Measurements from ENCODE around the gene CACNA1B. TPM values are rescaled to one million over a fixed set of nuclear protein-coding genes. Genes with fewer than 3 reads are reported as not detected.

CACNA1B gene
- total and polyA plus RNA-seq, 2 donors (not counting 1 experiment from before 2014, with no cell fraction given): 0.01 to 0.17 TPM

DNA sequence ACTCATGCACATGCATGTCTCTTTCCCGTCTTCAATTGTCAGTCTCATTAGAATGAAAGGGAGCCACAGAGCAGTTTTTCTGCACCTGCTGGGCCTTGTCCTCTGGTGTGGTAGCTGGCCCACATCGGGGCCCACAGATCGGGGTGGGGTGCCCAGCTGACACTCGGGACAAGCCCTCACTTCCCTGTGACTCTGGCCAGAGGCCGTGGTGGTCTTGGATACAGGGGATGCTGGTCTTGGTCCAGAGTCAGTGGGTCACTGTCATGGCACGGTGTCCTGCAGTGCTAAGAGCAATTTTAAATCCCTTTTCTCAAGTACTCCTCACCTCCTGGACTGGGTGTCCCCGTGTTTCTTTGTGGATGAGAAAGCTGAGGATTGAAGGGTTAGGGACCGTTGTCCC lies 193.2 kb downstream of the CACNA1B start:
- H3K4me2 ChIP-seq (ENCODE audit: extremely low read depth, insufficient read depth, low read length): no peak overlapping the region
- no peak for TF ChIP-seq EZH2 (IDR thresholded peaks at IDR 0.05; ENCODE audit: low read length, missing control alignments)
- H3K9ac ChIP-seq (ENCODE audit: insufficient read depth, low read length): no peak overlapping the region
- H3K27me3 ChIP-seq (ENCODE audit: control insufficient read depth, insufficient read depth, low read length): no peaks in the 10 kb centered on the region
- no peak overlapping the region for H2AFZ ChIP-seq (ENCODE audit: low read length)
- no peaks in the 10 kb centered on the region for H4K20me1 ChIP-seq (ENCODE audit: control insufficient read depth, extremely low read depth, insufficient read depth, low read length)
- DNase-seq (ENCODE audit: low read depth in 2 of 2): no peak
- H3K4me3 ChIP-seq (replicated peaks in 1 of 4; ENCODE audit: control extremely low read depth in 1 of 4, insufficient read depth in 1 of 4, low read depth in 3 of 4, low read length in 4 of 4): no peak overlapping the region
- H3K36me3 ChIP-seq (ENCODE audit: control insufficient read depth, insufficient read depth, low read length): no peaks in the 10 kb centered on the region
- no peak overlapping the region for H3K27ac ChIP-seq (ENCODE audit: insufficient read depth, low read length)
- no peaks in the 10 kb centered on the region for H3K4me1 ChIP-seq (ENCODE audit: control insufficient read depth, extremely low read depth, insufficient read depth, low read length)
- no peaks in the 10 kb centered on the region for H3K79me2 ChIP-seq (ENCODE audit: control insufficient read depth, insufficient read depth, low read length)
- H3K9me3 ChIP-seq (ENCODE audit: control insufficient read depth, insufficient read depth, low read depth, low read length): no peaks in the 10 kb centered on the region

DNA sequence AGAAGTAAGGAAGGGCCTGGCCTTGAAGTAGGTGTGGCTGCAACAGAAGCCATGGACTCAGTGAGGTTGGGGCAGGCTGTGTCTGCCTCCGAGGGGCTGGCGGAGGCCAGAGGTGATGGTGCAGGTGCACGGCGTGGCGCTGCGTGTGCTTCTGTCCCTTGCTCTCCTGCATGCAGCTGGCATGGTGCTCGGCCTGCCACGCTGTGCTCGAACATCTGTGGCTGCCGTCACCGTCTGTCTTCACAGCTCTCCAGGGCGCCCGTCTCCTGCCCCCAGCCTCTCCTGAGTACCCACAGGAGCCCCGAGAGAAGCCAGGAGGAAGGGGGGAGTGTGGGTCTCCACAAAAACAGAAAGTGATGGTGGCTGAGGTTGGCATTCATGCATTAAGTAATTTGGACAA lies 193.7 kb downstream of the CACNA1B start:
- H3K4me2 ChIP-seq (ENCODE audit: extremely low read depth, insufficient read depth, low read length): no peak overlapping the region
- H3K79me2 ChIP-seq (ENCODE audit: control insufficient read depth, insufficient read depth, low read length): no peaks in the 10 kb centered on the region
- H3K9me3 ChIP-seq (ENCODE audit: control insufficient read depth, insufficient read depth, low read depth, low read length): no peaks in the 10 kb centered on the region
- no peaks in the 10 kb centered on the region for H4K20me1 ChIP-seq (ENCODE audit: control insufficient read depth, extremely low read depth, insufficient read depth, low read length)
- DNase-seq (ENCODE audit: low read depth in 2 of 2): no peak
- TF ChIP-seq EZH2 (IDR thresholded peaks at IDR 0.05; ENCODE audit: low read length, missing control alignments): no peak
- TF ChIP-seq, protein P1, sequence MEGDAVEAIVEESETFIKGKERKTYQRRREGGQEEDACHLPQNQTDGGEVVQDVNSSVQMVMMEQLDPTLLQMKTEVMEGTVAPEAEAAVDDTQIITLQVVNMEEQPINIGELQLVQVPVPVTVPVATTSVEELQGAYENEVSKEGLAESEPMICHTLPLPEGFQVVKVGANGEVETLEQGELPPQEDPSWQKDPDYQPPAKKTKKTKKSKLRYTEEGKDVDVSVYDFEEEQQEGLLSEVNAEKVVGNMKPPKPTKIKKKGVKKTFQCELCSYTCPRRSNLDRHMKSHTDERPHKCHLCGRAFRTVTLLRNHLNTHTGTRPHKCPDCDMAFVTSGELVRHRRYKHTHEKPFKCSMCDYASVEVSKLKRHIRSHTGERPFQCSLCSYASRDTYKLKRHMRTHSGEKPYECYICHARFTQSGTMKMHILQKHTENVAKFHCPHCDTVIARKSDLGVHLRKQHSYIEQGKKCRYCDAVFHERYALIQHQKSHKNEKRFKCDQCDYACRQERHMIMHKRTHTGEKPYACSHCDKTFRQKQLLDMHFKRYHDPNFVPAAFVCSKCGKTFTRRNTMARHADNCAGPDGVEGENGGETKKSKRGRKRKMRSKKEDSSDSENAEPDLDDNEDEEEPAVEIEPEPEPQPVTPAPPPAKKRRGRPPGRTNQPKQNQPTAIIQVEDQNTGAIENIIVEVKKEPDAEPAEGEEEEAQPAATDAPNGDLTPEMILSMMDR (conservative IDR thresholded peaks at IDR 0.05 in 1 of 2, IDR thresholded peaks at IDR 0.05 in 1 of 2; ENCODE audit: low read depth in 1 of 2, low read length in 2 of 2): no peak
- H3K4me3 ChIP-seq (replicated peaks in 1 of 4; ENCODE audit: control extremely low read depth in 1 of 4, insufficient read depth in 1 of 4, low read depth in 3 of 4, low read length in 4 of 4): no peak overlapping the region
- no peaks in the 10 kb centered on the region for H3K27me3 ChIP-seq (ENCODE audit: control insufficient read depth, insufficient read depth, low read length)
- no peaks in the 10 kb centered on the region for H3K36me3 ChIP-seq (ENCODE audit: control insufficient read depth, insufficient read depth, low read length)
- H2AFZ ChIP-seq (ENCODE audit: low read length): no peak overlapping the region
- no peak overlapping the region for H3K27ac ChIP-seq (ENCODE audit: insufficient read depth, low read length)
- H3K4me1 ChIP-seq (ENCODE audit: control insufficient read depth, extremely low read depth, insufficient read depth, low read length): no peaks in the 10 kb centered on the region
- no peak overlapping the region for H3K9ac ChIP-seq (ENCODE audit: insufficient read depth, low read length)

DNA sequence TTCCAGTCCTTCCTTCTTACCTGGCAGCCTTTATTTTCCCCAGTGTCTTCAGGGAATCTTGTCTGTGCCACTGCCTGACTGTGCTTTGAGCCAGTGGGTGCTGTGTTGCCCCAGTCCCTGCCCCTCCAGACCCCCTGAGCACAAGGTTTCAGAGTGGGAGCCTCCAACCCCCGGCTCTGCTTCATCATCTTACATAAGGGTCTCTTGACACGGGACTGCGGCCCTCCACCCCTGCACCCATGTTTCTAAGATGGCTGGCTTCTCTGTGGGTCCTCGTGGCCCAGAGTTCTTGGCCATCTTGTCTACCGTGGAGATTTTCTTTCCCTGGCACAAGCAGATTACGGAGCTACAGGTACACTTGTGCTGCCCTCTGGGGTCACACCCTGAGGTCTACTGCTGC lies 194.1 kb downstream of the CACNA1B start:
- H3K4me3 ChIP-seq (replicated peaks in 1 of 4; ENCODE audit: control extremely low read depth in 1 of 4, insufficient read depth in 1 of 4, low read depth in 3 of 4, low read length in 4 of 4): no peak overlapping the region
- H3K9ac ChIP-seq (ENCODE audit: insufficient read depth, low read length): no peak overlapping the region
- DNase-seq (ENCODE audit: low read depth in 2 of 2): no peak
- H3K27ac ChIP-seq (ENCODE audit: insufficient read depth, low read length): no peak overlapping the region
- H3K36me3 ChIP-seq (ENCODE audit: control insufficient read depth, insufficient read depth, low read length): no peaks in the 10 kb centered on the region
- H2AFZ ChIP-seq (ENCODE audit: low read length): no peak overlapping the region
- H3K9me3 ChIP-seq (ENCODE audit: control insufficient read depth, insufficient read depth, low read depth, low read length): no peaks in the 10 kb centered on the region
- TF ChIP-seq, protein P1 (conservative IDR thresholded peaks at IDR 0.05 in 1 of 2, IDR thresholded peaks at IDR 0.05 in 1 of 2; ENCODE audit: low read depth in 1 of 2, low read length in 2 of 2): no peak
- TF ChIP-seq EZH2 (IDR thresholded peaks at IDR 0.05; ENCODE audit: low read length, missing control alignments): no peak
- no peaks in the 10 kb centered on the region for H3K79me2 ChIP-seq (ENCODE audit: control insufficient read depth, insufficient read depth, low read length)
- no peaks in the 10 kb centered on the region for H3K27me3 ChIP-seq (ENCODE audit: control insufficient read depth, insufficient read depth, low read length)
- H3K4me2 ChIP-seq (ENCODE audit: extremely low read depth, insufficient read depth, low read length): no peak overlapping the region
- H4K20me1 ChIP-seq (ENCODE audit: control insufficient read depth, extremely low read depth, insufficient read depth, low read length): no peaks in the 10 kb centered on the region
- no peaks in the 10 kb centered on the region for H3K4me1 ChIP-seq (ENCODE audit: control insufficient read depth, extremely low read depth, insufficient read depth, low read length)

Data from fibroblast of lung (primary cell).